IMR-90 (cell line): ENCODE results near the gene CLIC5.

Experiments
- CEBPB ChIP-seq: IDR thresholded peaks from 2 replicates; pipeline ENCODE4 v1.6.1; 2012; ENCODE audit warnings: low read depth, low read length, improper control_type of control experiment
- CTCF ChIP-seq: conservative IDR thresholded peaks from 2 replicates; pipeline ENCODE4 v1.5.1; 2012; ENCODE audit warnings: mild to moderate bottlenecking, low read depth, low read length, improper control_type of control experiment
- MAZ ChIP-seq: IDR thresholded peaks from 2 replicates; pipeline ENCODE4 v1.6.1; 2012; ENCODE audit warnings: low read depth, mild to moderate bottlenecking, low read length, improper control_type of control experiment, moderate library complexity, borderline replicate concordance
- RAD21 ChIP-seq: IDR thresholded peaks from 2 replicates; pipeline ENCODE4 v1.6.1; 2012; ENCODE audit warnings: low read length, improper control_type of control experiment
- RCOR1 ChIP-seq: IDR thresholded peaks from 2 replicates; pipeline ENCODE4 v1.6.1; 2012; ENCODE audit warnings: mild to moderate bottlenecking, low read length, improper control_type of control experiment; ENCODE audit not compliant: insufficient replicate concordance
- RFX5 ChIP-seq: IDR thresholded peaks from 2 replicates; pipeline ENCODE4 v1.8.0; 2012; ENCODE audit warnings: low read depth, mild to moderate bottlenecking, low read length, moderate library complexity

- TF ChIP-seq RCOR1 (no peak), CTCF (no peak), RAD21 (no peak), MAZ (no peak), CEBPB (no peak), RFX5 (no peak)
Measured at GRCh38 chr6:46015119-46015968, at the start of gene CLIC5.
